HL-60 (cell line): ENCODE results near the gene PBRM1.

Source experiments
- DNase-seq, 2 experiments: peaks; one replicate each; pipeline ENCODE4 v3.0.0-alpha.2; 2010 to 2020; ENCODE audit warnings: low read depth in 1 of 2, low spot score in 1 of 2
- H3K27ac ChIP-seq: fragments of 250-450 bp; sonication (Bioruptor Pico); replicated peaks from 2 replicates; pipeline ENCODE4 v1.5.1; 2020; ENCODE audit warnings: mild to moderate bottlenecking, moderate library complexity
- H3K27me3 ChIP-seq: fragments of 250-450 bp; sonication (Bioruptor Pico); 2 replicates; pipeline ENCODE4 v1.5.1; 2021; ENCODE audit warnings: mild to moderate bottlenecking, moderate library complexity; ENCODE audit not compliant: insufficient read depth, poor library complexity, severe bottlenecking
- H3K4me3 ChIP-seq: replicated peaks from 2 replicates; pipeline ENCODE4 v1.5.1; 2011; ENCODE audit warnings: mild to moderate bottlenecking, control low read depth, low read length; ENCODE audit not compliant: insufficient read depth
- GABPA ChIP-seq: IDR thresholded peaks from 2 replicates; pipeline ENCODE4 v1.6.1; 2012; ENCODE audit warnings: low read depth
- POLR2AphosphoS5 ChIP-seq: IDR thresholded peaks from 2 replicates; pipeline ENCODE4 v1.6.1; 2012; ENCODE audit warnings: low read depth
- SPI1 ChIP-seq: IDR thresholded peaks from 2 replicates; pipeline ENCODE4 v1.6.1; 2012; ENCODE audit warnings: low read depth, mild to moderate bottlenecking, borderline replicate concordance
- TF ChIP-seq, protein P1 (sequence below): IDR thresholded peaks from 2 replicates; pipeline ENCODE4 v1.6.1; 2012; ENCODE audit warnings: low read depth; ENCODE audit not compliant: insufficient replicate concordance
- TF ChIP-seq, protein P2 (sequence below): IDR thresholded peaks from one replicate; pipeline ENCODE4 v1.5.1; 2011; ENCODE audit warnings: low read length, control low read depth, inconsistent platforms; ENCODE audit not compliant: insufficient read depth

The PBRM1 gene

DNA sequence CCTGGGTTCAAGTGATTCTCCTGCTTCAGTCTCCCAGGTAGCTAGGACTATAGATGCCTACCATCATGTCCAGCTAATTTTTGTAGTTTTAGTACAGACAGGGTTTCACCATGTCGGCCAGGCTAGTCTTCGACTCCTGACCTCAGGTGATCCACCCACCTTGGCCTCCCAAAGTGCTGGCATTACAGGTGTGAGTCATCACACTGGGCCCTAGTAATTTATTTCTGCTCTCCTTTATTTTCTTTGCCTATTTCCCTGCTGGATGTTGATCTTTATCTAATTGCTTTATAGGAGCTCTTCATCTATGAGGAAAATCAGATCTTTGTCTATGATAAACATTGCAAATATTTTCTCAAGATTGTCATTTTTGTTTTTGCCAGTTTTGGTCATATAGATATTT is 117.6 kb downstream of the PBRM1 start:
- Histone ChIP-seq H3K27ac (no peak overlapping the region), H3K27me3 (no peaks in the 10 kb centered on the region), H3K4me3 (no peak overlapping the region)
- DNase-seq: no peak
- TF ChIP-seq, protein P1, sequence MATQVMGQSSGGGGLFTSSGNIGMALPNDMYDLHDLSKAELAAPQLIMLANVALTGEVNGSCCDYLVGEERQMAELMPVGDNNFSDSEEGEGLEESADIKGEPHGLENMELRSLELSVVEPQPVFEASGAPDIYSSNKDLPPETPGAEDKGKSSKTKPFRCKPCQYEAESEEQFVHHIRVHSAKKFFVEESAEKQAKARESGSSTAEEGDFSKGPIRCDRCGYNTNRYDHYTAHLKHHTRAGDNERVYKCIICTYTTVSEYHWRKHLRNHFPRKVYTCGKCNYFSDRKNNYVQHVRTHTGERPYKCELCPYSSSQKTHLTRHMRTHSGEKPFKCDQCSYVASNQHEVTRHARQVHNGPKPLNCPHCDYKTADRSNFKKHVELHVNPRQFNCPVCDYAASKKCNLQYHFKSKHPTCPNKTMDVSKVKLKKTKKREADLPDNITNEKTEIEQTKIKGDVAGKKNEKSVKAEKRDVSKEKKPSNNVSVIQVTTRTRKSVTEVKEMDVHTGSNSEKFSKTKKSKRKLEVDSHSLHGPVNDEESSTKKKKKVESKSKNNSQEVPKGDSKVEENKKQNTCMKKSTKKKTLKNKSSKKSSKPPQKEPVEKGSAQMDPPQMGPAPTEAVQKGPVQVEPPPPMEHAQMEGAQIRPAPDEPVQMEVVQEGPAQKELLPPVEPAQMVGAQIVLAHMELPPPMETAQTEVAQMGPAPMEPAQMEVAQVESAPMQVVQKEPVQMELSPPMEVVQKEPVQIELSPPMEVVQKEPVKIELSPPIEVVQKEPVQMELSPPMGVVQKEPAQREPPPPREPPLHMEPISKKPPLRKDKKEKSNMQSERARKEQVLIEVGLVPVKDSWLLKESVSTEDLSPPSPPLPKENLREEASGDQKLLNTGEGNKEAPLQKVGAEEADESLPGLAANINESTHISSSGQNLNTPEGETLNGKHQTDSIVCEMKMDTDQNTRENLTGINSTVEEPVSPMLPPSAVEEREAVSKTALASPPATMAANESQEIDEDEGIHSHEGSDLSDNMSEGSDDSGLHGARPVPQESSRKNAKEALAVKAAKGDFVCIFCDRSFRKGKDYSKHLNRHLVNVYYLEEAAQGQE: no peak
- no peak for TF ChIP-seq POLR2AphosphoS5
- TF ChIP-seq GABPA: no peak

DNA sequence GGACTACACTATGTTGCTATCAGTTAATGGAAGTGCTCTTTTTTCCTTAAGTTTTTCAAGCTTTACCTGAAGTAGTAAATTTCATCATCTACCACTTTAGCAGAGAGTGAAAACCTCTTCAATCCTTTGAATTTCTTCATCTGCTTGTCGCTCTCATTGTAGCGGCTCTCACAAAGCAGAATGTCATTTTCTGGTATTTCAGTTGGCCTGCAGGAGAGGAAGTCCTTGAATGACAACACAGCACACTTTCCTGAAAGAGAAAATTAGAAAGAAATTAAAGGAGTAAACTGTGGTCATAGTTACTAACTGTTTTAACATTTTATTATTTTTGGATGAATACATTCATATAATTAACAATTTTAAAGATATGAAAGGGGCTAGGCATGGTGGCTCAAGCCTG is 121.7 kb downstream of the PBRM1 start:
- 0 out of 2 replicates have a peak overlapping the region, but pooled peaks have one; percentile 32 for H3K27ac ChIP-seq
- no peak overlapping the region for H3K4me3 ChIP-seq
- TF ChIP-seq SPI1 (peak; percentile 66; the same call in 1 of the 2 replicates), GABPA (no peak), POLR2AphosphoS5 (no peak)
- TF ChIP-seq, protein P1: no peak
- peak in 1 of 2 experiments; percentile 35 for DNase-seq
- H3K27me3 ChIP-seq: no peaks in the 10 kb centered on the region

DNA sequence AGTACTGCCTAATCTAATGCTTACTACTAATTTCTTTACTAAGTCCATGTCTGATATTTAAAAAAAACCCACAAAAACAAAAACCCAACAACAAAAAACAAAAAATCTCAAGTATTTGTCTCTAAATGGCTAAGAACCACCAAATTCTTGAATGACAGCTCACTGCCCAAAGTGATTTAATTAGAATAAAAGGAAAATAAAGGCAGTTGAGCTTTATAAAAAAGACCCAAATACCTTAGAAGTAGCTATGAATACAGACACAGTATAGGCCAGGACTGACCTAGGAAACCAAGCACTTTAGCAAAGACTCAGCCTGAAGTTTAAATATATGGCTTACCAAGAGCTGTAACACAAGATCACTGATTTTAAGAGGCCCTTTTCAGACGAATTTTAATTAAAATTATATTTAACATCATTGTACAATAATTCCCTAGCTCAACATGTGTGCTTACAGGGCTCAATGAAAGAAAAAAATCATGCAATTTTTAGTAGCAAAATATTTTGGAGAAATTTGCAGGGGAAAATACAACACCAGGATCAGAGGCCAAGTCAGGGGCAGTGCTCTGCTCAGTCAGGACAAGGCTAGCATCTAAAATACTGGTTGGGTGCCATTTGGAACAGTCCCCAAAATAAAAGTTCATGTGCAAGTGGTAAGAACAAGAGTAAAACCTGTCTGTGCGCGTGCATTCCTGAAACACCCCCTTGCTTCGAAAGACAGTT is 124.5 kb downstream of the PBRM1 start:
- H3K27ac ChIP-seq: no peak overlapping the region
- no peak for TF ChIP-seq SPI1
- TF ChIP-seq, protein P1: no peak
- no peak for TF ChIP-seq GABPA
- TF ChIP-seq POLR2AphosphoS5: no peak
- TF ChIP-seq, protein P2, sequence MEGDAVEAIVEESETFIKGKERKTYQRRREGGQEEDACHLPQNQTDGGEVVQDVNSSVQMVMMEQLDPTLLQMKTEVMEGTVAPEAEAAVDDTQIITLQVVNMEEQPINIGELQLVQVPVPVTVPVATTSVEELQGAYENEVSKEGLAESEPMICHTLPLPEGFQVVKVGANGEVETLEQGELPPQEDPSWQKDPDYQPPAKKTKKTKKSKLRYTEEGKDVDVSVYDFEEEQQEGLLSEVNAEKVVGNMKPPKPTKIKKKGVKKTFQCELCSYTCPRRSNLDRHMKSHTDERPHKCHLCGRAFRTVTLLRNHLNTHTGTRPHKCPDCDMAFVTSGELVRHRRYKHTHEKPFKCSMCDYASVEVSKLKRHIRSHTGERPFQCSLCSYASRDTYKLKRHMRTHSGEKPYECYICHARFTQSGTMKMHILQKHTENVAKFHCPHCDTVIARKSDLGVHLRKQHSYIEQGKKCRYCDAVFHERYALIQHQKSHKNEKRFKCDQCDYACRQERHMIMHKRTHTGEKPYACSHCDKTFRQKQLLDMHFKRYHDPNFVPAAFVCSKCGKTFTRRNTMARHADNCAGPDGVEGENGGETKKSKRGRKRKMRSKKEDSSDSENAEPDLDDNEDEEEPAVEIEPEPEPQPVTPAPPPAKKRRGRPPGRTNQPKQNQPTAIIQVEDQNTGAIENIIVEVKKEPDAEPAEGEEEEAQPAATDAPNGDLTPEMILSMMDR: no peak
- H3K27me3 ChIP-seq: no peaks in the 10 kb centered on the region
- no peak for DNase-seq
- no peak overlapping the region for H3K4me3 ChIP-seq

DNA sequence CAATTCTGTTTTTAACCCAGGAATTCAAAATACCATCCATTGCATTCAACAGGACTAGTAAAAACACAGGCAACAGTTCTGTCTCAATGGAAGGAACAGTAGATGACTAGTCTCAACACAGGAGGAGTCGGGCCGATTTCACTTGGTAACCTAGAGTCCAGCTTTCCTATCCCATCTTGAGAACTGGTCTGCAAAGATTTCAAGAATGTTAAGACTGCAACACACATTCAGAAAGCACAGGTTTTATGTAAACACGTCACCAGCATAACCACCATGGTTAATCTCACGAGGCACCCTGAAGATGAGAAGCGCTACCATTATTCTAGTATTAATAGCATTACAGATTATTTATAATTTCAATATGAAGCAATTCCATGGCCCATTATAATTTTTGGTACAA is 127.3 kb downstream of the PBRM1 start:
- TF ChIP-seq, protein P1: no peak
- TF ChIP-seq, protein P2: no peak
- no peak for TF ChIP-seq POLR2AphosphoS5
- no peak for TF ChIP-seq SPI1
- no peak for TF ChIP-seq GABPA
- no peak overlapping the region for H3K4me3 ChIP-seq

More for the DNA sequence above, 127.3 kb downstream of the PBRM1 start:
- no peak for DNase-seq
- Histone ChIP-seq H3K27ac (no peak overlapping the region), H3K27me3 (no peaks in the 10 kb centered on the region)
